A673 (cell line): ENCODE data around the gene SMIM8. TPM values are rescaled to one million over a fixed set of nuclear protein-coding genes. Genes with fewer than 3 reads are reported as not detected.

Experiments
- BruUV-seq: library from RNA; stranded (reverse); fragments of 400-500 nt; replicated peaks from 2 replicates; lab custom pipeline; 2021; lab: Mats Ljungman, UMichigan
- CTCF ChIA-PET: fragments of 300-600 bp; sonication (Branson Sonifier 250); formaldehyde crosslinking; loops from one replicate; lab custom pipeline; 2022; ENCODE audit warnings: antibody characterized with exemption; lab: Charles Lee
- POLR2A ChIA-PET: fragments of 300-600 bp; sonication (Branson Sonifier 250); formaldehyde crosslinking; loops from one replicate; lab custom pipeline; 2022; ENCODE audit warnings: antibody characterized with exemption; ENCODE audit not compliant: low non-redundant PET; lab: Charles Lee
- DNase-seq: peaks from one replicate; pipeline ENCODE4 v3.0.0-alpha.2; 2015; ENCODE audit warnings: low spot score
- H3K27ac ChIP-seq: fragments of 200-600 bp; sonication (generic); 2 replicates; pipeline ENCODE4 v1.5.1; 2016; ENCODE audit warnings: mixed run types, low read depth, mild to moderate bottlenecking, mixed read lengths, antibody characterized with exemption, low read length; ENCODE audit not compliant: poor library complexity, severe bottlenecking
- H3K27me3 ChIP-seq: fragments of 200-600 bp; sonication (generic); replicated peaks from 2 replicates; pipeline ENCODE4 v1.6.1; 2017; ENCODE audit warnings: mixed run types, low read depth, mild to moderate bottlenecking, mixed read lengths, antibody characterized with exemption, low read length; ENCODE audit not compliant: insufficient read depth, poor library complexity
- H3K36me3 ChIP-seq: fragments of 200-600 bp; sonication (generic); 2 replicates; pipeline ENCODE4 v1.6.1; 2016; ENCODE audit warnings: mixed run types, mild to moderate bottlenecking, mixed read lengths, antibody characterized with exemption, low read length; ENCODE audit not compliant: insufficient read depth, poor library complexity, severe bottlenecking
- H3K4me1 ChIP-seq: fragments of 200-600 bp; sonication (generic); 2 replicates; pipeline ENCODE4 v1.6.1; 2017; ENCODE audit warnings: mixed run types, mild to moderate bottlenecking, mixed read lengths, antibody characterized with exemption, low read length; ENCODE audit not compliant: insufficient read depth, poor library complexity, severe bottlenecking
- H3K4me3 ChIP-seq: fragments of 200-600 bp; sonication (generic); 2 replicates; pipeline ENCODE4 v1.5.1; 2016; ENCODE audit warnings: low read depth, mixed run types, mild to moderate bottlenecking, mixed read lengths, low read length; ENCODE audit not compliant: poor library complexity, severe bottlenecking
- H3K9me3 ChIP-seq: fragments of 200-600 bp; sonication (generic); 2 replicates; pipeline ENCODE4 v1.6.1; 2016; ENCODE audit warnings: mixed run types, low read depth, mild to moderate bottlenecking, mixed read lengths, antibody characterized with exemption, low read length; ENCODE audit not compliant: poor library complexity, severe bottlenecking
- CTCF ChIP-seq: fragments of 300-800, 200-600 bp; sonication (generic); conservative IDR thresholded peaks from 2 replicates; pipeline ENCODE4 v1.5.1; 2017; ENCODE audit warnings: low read depth, mild to moderate bottlenecking, antibody characterized with exemption, low read length, moderate library complexity, mixed read lengths
- EZH2 ChIP-seq: fragments of 200-600 bp; sonication (generic); IDR thresholded peaks from 2 replicates; pipeline ENCODE4 v1.6.1; 2017; ENCODE audit warnings: borderline replicate concordance, low read depth, mild to moderate bottlenecking, mixed read lengths, antibody characterized with exemption, low read length; ENCODE audit not compliant: poor library complexity, severe bottlenecking
- intact Hi-C: fragments of 100-400 bp; cut with micrococcal nuclease; formaldehyde crosslinking; loops from one replicate; pipeline ENCODE4 v1.10.0; 2022; ENCODE audit not compliant: unreplicated experiment
- total RNA-seq: library from RNA; stranded (reverse); gene quantifications from 2 replicates; pipeline ENCODE4 v1.2.3, GENCODE V29; 2021

Gene SMIM8
- total RNA-seq, 1 experiment from 2014 or later = 18.8 TPM

- no TSS peak for BruUV-seq
- CTCF ChIA-PET = no interaction called here
- peaks cover 18% of the 10 kb centered on the region for H3K27me3 ChIP-seq
- no peak overlapping the region for H3K4me3 ChIP-seq
- no peaks in the 10 kb centered on the region for H3K4me1 ChIP-seq
- POLR2A ChIA-PET = no interaction called here
- TF ChIP-seq CTCF (no peak), EZH2 (no peak)
- no peaks in the 10 kb centered on the region for H3K36me3 ChIP-seq
- H3K9me3 ChIP-seq = no peaks in the 10 kb centered on the region
- DNase-seq = no peak
- intact Hi-C loops = no loop called here
- no peak overlapping the region for H3K27ac ChIP-seq
These were observed 32.8 kb upstream of the SMIM8 start for GRCh38 chr6:87289571-87289970.

GRCh38 chr6:87291883-87292282 lies 30.5 kb upstream of the SMIM8 start:
- BruUV-seq = no TSS peak
- TF ChIP-seq EZH2 = no peak
- TF ChIP-seq CTCF = no peak
- no peaks in the 10 kb centered on the region for H3K4me1 ChIP-seq
- ChIA-PET CTCF (interaction anchor here (1.0 kb wide), 1 partner anchor 8 kb away, joined by 3 read pairs; no protein-coding TSS in a partner anchor), POLR2A (interaction anchor here (0.6 kb wide), 1 partner anchor 1493 kb away, joined by 3 read pairs; no protein-coding TSS in a partner anchor)
- no peaks in the 10 kb centered on the region for H3K9me3 ChIP-seq
- H3K36me3 ChIP-seq = no peaks in the 10 kb centered on the region
- H3K4me3 ChIP-seq = no peak overlapping the region
- peaks cover 36% of the 10 kb centered on the region for H3K27me3 ChIP-seq
- DNase-seq = no peak
- intact Hi-C loops = no loop called here
- no peak overlapping the region for H3K27ac ChIP-seq

GRCh38 chr6:87293526-87293925 lies 28.9 kb upstream of the SMIM8 start:
- Histone ChIP-seq H3K27ac (no peak overlapping the region), H3K4me1 (no peaks in the 10 kb centered on the region), H3K36me3 (no peaks in the 10 kb centered on the region), H3K27me3 (peaks cover 52% of the 10 kb centered on the region), H3K4me3 (no peak overlapping the region), H3K9me3 (no peaks in the 10 kb centered on the region)
- no TSS peak for BruUV-seq
- no peak for DNase-seq
- POLR2A ChIA-PET = no interaction called here
- intact Hi-C loops = no loop called here
- CTCF ChIA-PET = no interaction called here
- TF ChIP-seq CTCF (no peak), EZH2 (no peak)
